GM12878 (cell line): ENCODE data around the gene IL27RA. TPM values are rescaled to one million over a fixed set of nuclear protein-coding genes. Genes with fewer than 3 reads are reported as not detected.

Experiments used
- ATAC-seq: fragments of 200-7000 bp; cut with Tn5 transposase; 3 replicates; pipeline ENCODE4 v1.9.1; 2020; ENCODE audit warnings: mild to moderate bottlenecking, moderate library complexity
- BruUV-seq: library from RNA; stranded (reverse); fragments of 400-500 nt; replicated peaks from 2 replicates; lab custom pipeline; 2021; lab: Mats Ljungman, UMichigan
- CTCF ChIA-PET: fragments of 300-600 bp; sonication (Branson Sonifier 250); formaldehyde crosslinking; extraction: SDS; loops from one replicate; lab custom pipeline; 2021; ENCODE audit warnings: inconsistent platforms; lab: Yijun Ruan, JAX
- POLR2A ChIA-PET: fragments of 350-600 bp; formaldehyde crosslinking; extraction: SDS; loops from one replicate; lab custom pipeline; 2021; ENCODE audit warnings: inconsistent platforms; lab: Charles Lee
- RAD21 ChIA-PET: fragments of 300-600 bp; sonication (Branson Sonifier 250); formaldehyde crosslinking; loops from one replicate; lab custom pipeline; 2023; ENCODE audit warnings: antibody characterized with exemption; ENCODE audit not compliant: unreplicated experiment; lab: Charles Lee
- SMC1A ChIA-PET: fragments of 300-600 bp; sonication (Branson Sonifier 250); formaldehyde crosslinking; loops from one replicate; lab custom pipeline; 2023; ENCODE audit not compliant: unreplicated experiment, uncharacterized antibody; lab: Charles Lee
- DNase-seq: peaks from one replicate; pipeline ENCODE4 v3.0.0-alpha.2; 2011; ENCODE audit warnings: low read depth, low spot score
- FAIRE-seq: peaks from 3 replicates; lab custom pipeline; 2011; peaks lifted over from hg19 to GRCh38; lab: Jason Lieb, UNC
- H2AFZ ChIP-seq: 2 replicates; pipeline ENCODE4 v1.6.0; 2011; ENCODE audit warnings: low read depth, low read length, control low read depth; ENCODE audit not compliant: control insufficient read depth
- H3K27ac ChIP-seq: 2 replicates; pipeline ENCODE4 v1.5.1; 2011; ENCODE audit warnings: control low read depth; ENCODE audit not compliant: control insufficient read depth, insufficient read depth
- H3K27me3 ChIP-seq, 2 experiments: replicated peaks in 1 of 2; 2 replicates each; pipeline versions ENCODE4 v1.6.0 to v1.6.1; 2011; ENCODE audit warnings: low read length in 1 of 2; ENCODE audit not compliant: control insufficient read depth in 2 of 2, insufficient read depth in 2 of 2
- H3K36me3 ChIP-seq, 2 experiments: 2 replicates each; pipeline ENCODE4 v1.5.1; 2011; ENCODE audit warnings: low read length in 1 of 2; ENCODE audit not compliant: control insufficient read depth in 2 of 2, insufficient read depth in 2 of 2
- H3K4me1 ChIP-seq: 2 replicates; pipeline ENCODE4 v1.6.1; 2011; ENCODE audit warnings: mild to moderate bottlenecking, low read length, moderate library complexity, mixed read lengths; ENCODE audit not compliant: control insufficient read depth, insufficient read depth
- H3K4me2 ChIP-seq: 2 replicates; pipeline ENCODE4 v1.6.0; 2011; ENCODE audit warnings: control low read depth; ENCODE audit not compliant: control insufficient read depth, insufficient read depth
- H3K4me3 ChIP-seq: fragments of 200-600 bp; sonication (generic); 2 replicates; pipeline ENCODE4 v1.5.1; 2016
- H3K79me2 ChIP-seq: 2 replicates; pipeline ENCODE4 v1.6.0; 2011; ENCODE audit warnings: low read length; ENCODE audit not compliant: control insufficient read depth, insufficient read depth
- H3K9ac ChIP-seq: 2 replicates; pipeline ENCODE4 v1.8.0; 2011; ENCODE audit warnings: low read length, control low read depth, mixed read lengths; ENCODE audit not compliant: control insufficient read depth, insufficient read depth
- H3K9me3 ChIP-seq: replicated peaks from 3 replicates; pipeline ENCODE4 v1.5.1; 2011; ENCODE audit warnings: mild to moderate bottlenecking, low read length; ENCODE audit not compliant: control insufficient read depth, insufficient read depth
- H4K20me1 ChIP-seq: 2 replicates; pipeline ENCODE4 v1.6.0; 2011; ENCODE audit not compliant: control insufficient read depth, insufficient read depth
- ATF7 ChIP-seq: fragments of 450-650 bp; IDR thresholded peaks from 2 replicates; pipeline ENCODE4 v1.6.1; 2016; ENCODE audit warnings: low read depth, mild to moderate bottlenecking
- BCL11A ChIP-seq: IDR thresholded peaks from 2 replicates; pipeline ENCODE4 v1.6.1; 2011; ENCODE audit warnings: low read depth, low read length
- BHLHE40 ChIP-seq, 2 experiments: fragments of 450-650 bp in 1 of 2; IDR thresholded peaks; 2 replicates each; pipeline ENCODE4 v1.6.1; 2011 to 2017; ENCODE audit warnings: low read depth in 2 of 2, borderline replicate concordance in 1 of 2, improper control_type of control experiment in 1 of 2, low read length in 1 of 2, mild to moderate bottlenecking in 1 of 2
- BRCA1 ChIP-seq: IDR thresholded peaks from 2 replicates; pipeline ENCODE4 v1.6.1; 2011; ENCODE audit warnings: low read depth, low read length, improper control_type of control experiment
- HSF1 ChIP-seq: fragments of 150-350 bp; IDR thresholded peaks from 2 replicates; pipeline ENCODE4 v1.6.1; 2014; ENCODE audit warnings: mild to moderate bottlenecking, low read depth, low read length
- KLF5 ChIP-seq: fragments of 450-650 bp; IDR thresholded peaks from 2 replicates; pipeline ENCODE4 v1.6.1; 2014; ENCODE audit warnings: mild to moderate bottlenecking; ENCODE audit not compliant: partially characterized antibody
- MLLT1 ChIP-seq: fragments of 450-650 bp; IDR thresholded peaks from 2 replicates; pipeline ENCODE4 v1.6.1; 2016; ENCODE audit warnings: mild to moderate bottlenecking
- NR2C1 ChIP-seq: fragments of 450-650 bp; IDR thresholded peaks from 2 replicates; pipeline ENCODE4 v1.6.1; 2017; ENCODE audit warnings: antibody characterized with exemption, mild to moderate bottlenecking, moderate library complexity
- NR2C2 ChIP-seq: IDR thresholded peaks from 2 replicates; pipeline ENCODE4 v1.6.1; 2011; ENCODE audit warnings: borderline replicate concordance, low read depth; ENCODE audit not compliant: control insufficient read depth, insufficient read length
- NR2F1 ChIP-seq: fragments of 450-650 bp; conservative IDR thresholded peaks from 2 replicates; pipeline ENCODE4 v1.6.1; 2017; ENCODE audit warnings: mild to moderate bottlenecking
- PML ChIP-seq: IDR thresholded peaks from 2 replicates; pipeline ENCODE4 v1.6.1; 2012; ENCODE audit warnings: low read length, inconsistent platforms
- RELA ChIP-seq: fragments of 450-650 bp; IDR thresholded peaks from 2 replicates; pipeline ENCODE4 v1.8.0; 2014; ENCODE audit warnings: borderline replicate concordance; ENCODE audit not compliant: partially characterized antibody
- RFX5 ChIP-seq: IDR thresholded peaks from 2 replicates; pipeline ENCODE4 v1.6.1; 2011; ENCODE audit warnings: low read depth, low read length, improper control_type of control experiment
- SIN3A ChIP-seq: IDR thresholded peaks from 2 replicates; pipeline ENCODE4 v1.6.1; 2012; ENCODE audit warnings: low read depth, low read length, improper control_type of control experiment
- SIX5 ChIP-seq: IDR thresholded peaks from 2 replicates; pipeline ENCODE4 v1.6.1; 2011; ENCODE audit warnings: mild to moderate bottlenecking, low read depth, low read length, moderate library complexity; ENCODE audit not compliant: severe bottlenecking
- ZBTB11 ChIP-seq: fragments of 450-650 bp; formaldehyde crosslinking; IDR thresholded peaks from 2 replicates; pipeline ENCODE4 v1.5.0; 2022; ENCODE audit warnings: mild to moderate bottlenecking, missing genetic modification characterization
- WGBS: methylation state at CpG from one replicate; pipeline ENCODE4 v1.1.6; 2016; ENCODE audit warnings: low lambda C conversion rate; ENCODE audit not compliant: insufficient replicate concordance, insufficient coverage; ENCODE audit errors: missing lambda C conversion rate; 5-methylcytosine and 5-hydroxymethylcytosine counted together
- in situ Hi-C: fragments of 300-500 bp; cut with MboI; formaldehyde crosslinking; loops from 9 replicates; pipeline ENCODE4 v1.14.3; 2018; ENCODE audit warnings: mixed read lengths
- intact Hi-C: fragments of 100-400 bp; cut with micrococcal nuclease; formaldehyde crosslinking; loops from one replicate; pipeline ENCODE4 v1.14.2; 2022; ENCODE audit not compliant: unreplicated experiment
- polyA plus RNA-seq, 11 experiments: library from polyadenylated mRNA; depleted of rRNA in 4 of 11; unstranded in 6 of 11; stranded (reverse) in 5 of 11; fragments of >200 nt; fragmentation: Nextera tagmentation in 4 of 11; fragmentation: Illumina TruSeq in 1 of 11; extraction: Ambion mirVana in 4 of 11; extraction: Trizol in 1 of 11; gene quantifications; 1 replicate in 1 of 11; 2 replicates in 10 of 11; pipeline versions ENCODE4 v1.2.1 to v1.2.3, GENCODE V29; 2011 to 2016; ENCODE audit warnings: inconsistent platforms in 2 of 11, missing spikeins in 2 of 11, low read depth in 1 of 11
- total RNA-seq, 4 experiments: library from RNA; depleted of rRNA in 3 of 4; stranded (reverse); fragments of >200 nt in 3 of 4; fragmentation: Illumina TruSeq in 1 of 4; extraction: Trizol in 1 of 4; gene quantifications; 2 replicates each; pipeline versions ENCODE4 v1.2.1 to v1.2.3, GENCODE V29; 2013 to 2021

IL27RA gene
- total and polyA plus RNA-seq, 10 of the 15 experiments (the other 5 are each of a cell fraction or from before 2014, with no cell fraction given) = 8.4 to 63.5 (median 41.2) TPM

GRCh38 chr19:13983213-13983889, 48.2 kb upstream of the IL27RA start (continued):
- no peak for TF ChIP-seq RFX5

GRCh38 chr19:13984186-13984585, 47.4 kb upstream of the IL27RA start:
- no peak overlapping the region for H3K4me3 ChIP-seq
- BruUV-seq = no TSS peak
- SMC1A ChIA-PET = interaction anchor here (3.6 kb wide), 1 partner anchor 47 kb away, joined by 18 read pairs; the partner anchor contains the start of gene IL27RA
- RAD21 ChIA-PET = interaction anchor here (0.6 kb wide), 1 partner anchor 69 kb away, joined by 3 read pairs; no protein-coding TSS in a partner anchor
- CTCF ChIA-PET = interaction anchor here (1.8 kb wide), 1 partner anchor 58 kb away, joined by 8 read pairs; no protein-coding TSS in a partner anchor
- ATAC-seq (no peak), FAIRE-seq (no peak), DNase-seq (no peak)
- POLR2A ChIA-PET = interaction anchor here (6.5 kb wide), 1 partner anchor 20 kb away, joined by 49 read pairs; the partner anchor contains the start of gene RFX1
- H3K27ac ChIP-seq = no peak overlapping the region
- no peaks in the 10 kb centered on the region; a peak in 1 of 4 replicates for H3K36me3 ChIP-seq
- no peaks in the 10 kb centered on the region for H3K27me3 ChIP-seq
- in situ Hi-C loops = no loop called here
- peaks cover 27% of the 10 kb centered on the region for H3K4me1 ChIP-seq
- H3K9ac ChIP-seq = no peak overlapping the region
- H4K20me1 ChIP-seq = no peaks in the 10 kb centered on the region
- H3K4me2 ChIP-seq = no peak overlapping the region
- no peak overlapping the region for H2AFZ ChIP-seq
- intact Hi-C loops = loop anchor here (10.0 kb wide), 1 partner anchor 51 kb away; the partner anchor contains the start of gene IL27RA
- H3K79me2 ChIP-seq = no peaks in the 10 kb centered on the region
- no peaks in the 10 kb centered on the region for H3K9me3 ChIP-seq
- WGBS = 86% methylated on average over 11 of the region's 15 CpGs
- TF ChIP-seq HSF1 (no peak), SIN3A (no peak), MLLT1 (no peak), SIX5 (no peak), NR2C1 (no peak), BCL11A (no peak), BRCA1 (no peak), BHLHE40 (IDR thresholded peaks at IDR 0.05; ENCODE audit: borderline replicate concordance in 1 of 2, low read depth in 2 of 2, low read length in 1 of 2) (no peak), KLF5 (no peak), RELA (no peak), ATF7 (no peak), NR2C2 (no peak), ZBTB11 (CRISPR knock-in tag) (no peak), NR2F1 (no peak), PML (no peak)
